B cell (primary cell): ENCODE data around the gene ARL4C. TPM values are rescaled to one million over a fixed set of nuclear protein-coding genes. Genes with fewer than 3 reads are reported as not detected.

ENCODE experiments used
- ATAC-seq: fragments of 200-7000 bp; cut with Tn5 transposase; one replicate; pipeline ENCODE4 v1.10.0; 2021; ENCODE audit warnings: low read depth, mild to moderate bottlenecking, moderate number of reproducible peaks, moderate library complexity
- CTCF ChIA-PET: fragments of 350-600 bp; sonication (Branson Sonifier 250); formaldehyde crosslinking; loops from one replicate; lab custom pipeline; 2021; ENCODE audit warnings: antibody characterized with exemption, inconsistent platforms; lab: Charles Lee
- POLR2A ChIA-PET: fragments of 350-600 bp; sonication (Branson Sonifier 250); formaldehyde crosslinking; loops from one replicate; lab custom pipeline; 2021; ENCODE audit warnings: antibody characterized with exemption; lab: Charles Lee
- DNase-seq: peaks from one replicate; pipeline ENCODE4 v3.0.0; 2013
- H2AFZ ChIP-seq: 2 replicates; pipeline ENCODE4 v1.6.1; 2012; ENCODE audit warnings: mild to moderate bottlenecking, low read depth, low read length; ENCODE audit not compliant: insufficient read depth, poor library complexity, severe bottlenecking
- H3K27ac ChIP-seq, 2 donors: 1 replicate in 1 of 2; 2 replicates in 1 of 2; pipeline ENCODE4 v1.5.1; 2012 to 2013; ENCODE audit warnings: low read length in 2 of 2, mild to moderate bottlenecking in 2 of 2, moderate library complexity in 1 of 2
- H3K27me3 ChIP-seq, 4 experiments: fragments of 200-600 bp in 1 of 4; sonication (generic) in 1 of 4; replicated peaks in 1 of 4; 1 replicate in 2 of 4; 2 replicates in 2 of 4; pipeline versions ENCODE4 v1.6.1 to v1.7.0; 2013 to 2016; ENCODE audit warnings: low read length in 3 of 4, mild to moderate bottlenecking in 2 of 4, mixed read lengths in 1 of 4, moderate library complexity in 1 of 4; ENCODE audit not compliant: insufficient read depth in 4 of 4, control insufficient read depth in 3 of 4; ENCODE audit errors: control extremely low read depth in 1 of 4
- H3K36me3 ChIP-seq, 2 experiments: replicated peaks in 1 of 2; 1 replicate in 1 of 2; 2 replicates in 1 of 2; pipeline versions ENCODE4 v1.6.1 to v1.7.1; 2013; ENCODE audit warnings: low read length in 1 of 2; ENCODE audit not compliant: insufficient read depth in 2 of 2, control insufficient read depth in 1 of 2; ENCODE audit errors: control extremely low read depth in 1 of 2, extremely low read depth in 1 of 2
- H3K4me1 ChIP-seq, 2 donors: fragments of 200-600 bp in 1 of 2; sonication (generic) in 1 of 2; 1 replicate in 1 of 2; 2 replicates in 1 of 2; pipeline versions ENCODE4 v1.5.1 to v1.6.1; 2013 to 2017; ENCODE audit warnings: low read length in 2 of 2; ENCODE audit not compliant: control insufficient read depth in 2 of 2, insufficient read depth in 2 of 2
- H3K4me2 ChIP-seq: replicated peaks from 2 replicates; pipeline ENCODE3; 2012; ENCODE audit warnings: mild to moderate bottlenecking, low read depth, low read length; ENCODE audit not compliant: poor library complexity, severe bottlenecking
- H3K4me3 ChIP-seq, 5 experiments: fragments of 200-600 bp in 1 of 5; sonication (generic) in 1 of 5; 1 replicate in 3 of 5; 2 replicates in 2 of 5; pipeline versions ENCODE4 v1.5.1 to v1.7.0; 2011 to 2016; ENCODE audit warnings: low read length in 4 of 5, mild to moderate bottlenecking in 4 of 5, low read depth in 2 of 5, control low read depth in 1 of 5, moderate library complexity in 1 of 5; ENCODE audit not compliant: insufficient read depth in 1 of 5; ENCODE audit errors: control extremely low read depth in 1 of 5, extremely low read depth in 1 of 5
- H3K79me2 ChIP-seq: fragments of 200-600 bp; sonication (generic); one replicate; pipeline ENCODE4 v1.6.0; 2016; ENCODE audit warnings: low read length; ENCODE audit not compliant: control insufficient read depth, insufficient read depth
- H3K9ac ChIP-seq: fragments of 200-600 bp; sonication (generic); 2 replicates; pipeline ENCODE4 v1.6.1; 2017; ENCODE audit warnings: mild to moderate bottlenecking, low read length, moderate library complexity
- H3K9me3 ChIP-seq, 3 donors: one replicate each; pipeline versions ENCODE4 v1.6.1 to v1.7.1; 2013; ENCODE audit warnings: low read length in 2 of 3; ENCODE audit not compliant: control insufficient read depth in 2 of 3, insufficient read depth in 1 of 3; ENCODE audit errors: control extremely low read depth in 1 of 3
- H4K20me1 ChIP-seq: 2 replicates; pipeline ENCODE4 v1.6.0; 2012; ENCODE audit warnings: mild to moderate bottlenecking, low read length; ENCODE audit not compliant: insufficient read depth, control insufficient read depth, poor library complexity, severe bottlenecking
- H3K27ac Mint-ChIP-seq: one replicate; pipeline ENCODE4 v1.8.0; 2021; ENCODE audit warnings: mixed read lengths
- H3K27me3 Mint-ChIP-seq: one replicate; pipeline ENCODE4 v1.8.0; 2021; ENCODE audit warnings: mixed read lengths
- H3K4me1 Mint-ChIP-seq: one replicate; pipeline ENCODE4 v1.8.0; 2021; ENCODE audit warnings: mixed read lengths
- H3K4me3 Mint-ChIP-seq: one replicate; pipeline ENCODE4 v1.8.0; 2021; ENCODE audit warnings: mixed read lengths
- H3K9me3 Mint-ChIP-seq: one replicate; pipeline ENCODE4 v1.8.0; 2022; ENCODE audit warnings: mixed read lengths; ENCODE audit not compliant: insufficient read depth
- CTCF ChIP-seq: fragments of 200-600 bp; IDR thresholded peaks from one replicate; pipeline ENCODE4 v1.8.0; 2022; ENCODE audit warnings: antibody characterized with exemption, mild to moderate bottlenecking
- EZH2 ChIP-seq: IDR thresholded peaks from 2 replicates; pipeline ENCODE4 v1.6.1; 2012; ENCODE audit warnings: borderline replicate concordance, low read depth, mild to moderate bottlenecking, moderate library complexity, low read length; ENCODE audit not compliant: insufficient read depth, poor library complexity, severe bottlenecking
- WGBS: methylation state at CpG from one replicate; pipeline ENCODE4 v1.1.5; 2013; ENCODE audit warnings: missing lambda C conversion rate; ENCODE audit not compliant: insufficient coverage; 5-methylcytosine and 5-hydroxymethylcytosine counted together
- intact Hi-C: fragments of 100-400 bp; cut with micrococcal nuclease; formaldehyde crosslinking; loops from one replicate; pipeline ENCODE4 v1.10.0; 2022
- polyA plus RNA-seq: library from polyadenylated mRNA; depleted of rRNA; stranded (reverse); fragments of >200 nt; gene quantifications from 2 replicates; pipeline ENCODE4 v1.2.3, GENCODE V29; 2012
- total RNA-seq, 2 donors: library from RNA; stranded (reverse); fragments of 120-200 nt in 1 of 2; gene quantifications; 1 replicate in 1 of 2; 2 replicates in 1 of 2; pipeline versions ENCODE4 v1.2.3 to v1.2.4, GENCODE V29; 2013 to 2022

The ARL4C gene
- total and polyA plus RNA-seq, 2 donors (not counting 1 experiment from before 2014, with no cell fraction given) = 20.2 to 22.5 TPM

- H3K4me2 ChIP-seq = no peak overlapping the region
- no peak overlapping the region for H3K4me3 ChIP-seq
- H3K79me2 ChIP-seq = no peaks in the 10 kb centered on the region
- CTCF ChIA-PET = interaction anchor here (0.9 to 2.6 kb wide), 2 partner anchors 24 to 324 kb away, joined by 3 to 9 read pairs; no protein-coding TSS in a partner anchor
- Mint-ChIP-seq H3K27me3 (no peaks in the 10 kb centered on the region), H3K4me3 (no peak overlapping the region), H3K4me1 (peaks cover 20% of the 10 kb centered on the region), H3K27ac (no peak overlapping the region), H3K9me3 (peaks cover 7% of the 10 kb centered on the region)
- no peak for TF ChIP-seq EZH2
- TF ChIP-seq CTCF = no peak
- no peak for DNase-seq
- peaks cover 0 to 10% (median 4%) of the 10 kb centered on the region in 3 donors for H3K9me3 ChIP-seq
- H2AFZ ChIP-seq = no peak overlapping the region
- no peaks in the 10 kb centered on the region for H4K20me1 ChIP-seq
- WGBS = 4% methylated on average over 2 of the region's 6 CpGs
- ATAC-seq = no peak
- no peaks in the 10 kb centered on the region for H3K36me3 ChIP-seq
- H3K27ac ChIP-seq = no peak overlapping the region
- intact Hi-C loops = no loop called here
- POLR2A ChIA-PET = interaction anchor here (2.1 kb wide), 1 partner anchor 13 kb away, joined by 5 read pairs; no protein-coding TSS in a partner anchor
- H3K9ac ChIP-seq = no peak overlapping the region
- H3K27me3 ChIP-seq = no peaks in the 10 kb centered on the region
- peaks cover 11 to 27% of the 10 kb centered on the region in 2 donors for H3K4me1 ChIP-seq
Measured at GRCh38 chr2:234459401-234460009, 37.4 kb downstream of the ARL4C start.

DNA sequence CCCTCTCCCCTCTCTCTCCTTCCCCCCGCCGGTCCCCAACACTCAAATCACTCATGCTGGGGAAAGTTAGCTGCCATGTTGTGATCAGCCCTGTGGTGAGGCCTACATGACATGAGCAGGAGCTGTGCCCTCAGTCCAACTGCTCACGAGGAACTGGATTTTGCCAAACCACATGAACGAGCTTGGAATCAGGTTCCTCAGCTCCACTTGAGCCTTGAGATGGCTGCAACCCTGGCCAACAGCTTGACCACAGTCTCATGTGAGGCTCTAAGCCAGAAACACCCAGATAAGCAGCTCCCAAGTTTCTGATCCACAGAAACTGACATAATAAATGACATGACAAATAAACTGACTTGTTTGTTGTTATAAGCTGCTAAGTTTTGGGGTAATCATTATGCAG, 38.4 kb downstream of the ARL4C start:
- Histone ChIP-seq H3K4me3 (no peak overlapping the region), H3K27me3 (no peaks in the 10 kb centered on the region), H3K9ac (no peak overlapping the region), H2AFZ (no peak overlapping the region), H4K20me1 (no peaks in the 10 kb centered on the region), H3K4me2 (no peak overlapping the region), H3K27ac (no peak overlapping the region), H3K9me3 (peaks cover 0 to 10% (median 4%) of the 10 kb centered on the region in 3 donors), H3K79me2 (peaks cover under 1% of the 10 kb centered on the region), H3K4me1 (peaks cover 21 to 38% of the 10 kb centered on the region in 2 donors), H3K36me3 (no peaks in the 10 kb centered on the region)
- DNase-seq = no peak
- ChIA-PET CTCF (interaction anchor here (0.9 to 2.6 kb wide), 2 partner anchors 25 to 169 kb away, joined by 3 to 9 read pairs; no protein-coding TSS in a partner anchor), POLR2A (interaction anchor here (2.1 kb wide), 1 partner anchor 12 kb away, joined by 5 read pairs; no protein-coding TSS in a partner anchor)
- TF ChIP-seq CTCF (no peak), EZH2 (no peak)
- Mint-ChIP-seq H3K4me3 (no peak overlapping the region), H3K27me3 (no peaks in the 10 kb centered on the region), H3K27ac (no peak overlapping the region), H3K4me1 (peaks cover 31% of the 10 kb centered on the region), H3K9me3 (peaks cover 7% of the 10 kb centered on the region)
- 86% methylated on average over 4 of the region's 4 CpGs for WGBS
- intact Hi-C loops = no loop called here
- no peak for ATAC-seq
